ENCODE data around the gene DTNB. TPM values are rescaled to one million over a fixed set of nuclear protein-coding genes. Genes with fewer than 3 reads are reported as not detected.

DTNB gene
- total and polyA plus RNA-seq, 2 donors (not counting 3 experiments of a cell fraction or from before 2014, with no cell fraction given): 11.5 to 17.0 TPM

GRCh38 chr2:25620077-25620476 lies 53.3 kb downstream of the DTNB start:
- H2AFZ ChIP-seq (ENCODE audit: low read depth, low read length): no peak overlapping the region
- H3K79me2 ChIP-seq (ENCODE audit: control insufficient read depth, insufficient read depth, low read length): no peaks in the 10 kb centered on the region
- no peaks in the 10 kb centered on the region for H3K36me3 ChIP-seq (ENCODE audit: control insufficient read depth in 2 of 2, extremely low read depth in 1 of 2, insufficient read depth in 2 of 2, low read length in 2 of 2)
- H3K4me2 ChIP-seq (ENCODE audit: insufficient read depth, low read length): no peak overlapping the region
- DNase-seq (ENCODE audit: low read depth, low spot score): no peak
- peaks cover 40% of the 10 kb centered on the region for H3K4me1 ChIP-seq (ENCODE audit: control insufficient read depth, extremely low read depth, insufficient read depth, low read length)
- POLR2A ChIA-PET: no interaction called here
- no peak overlapping the region for H3K4me3 ChIP-seq (replicated peaks in 1 of 3; ENCODE audit: insufficient read depth in 1 of 3, low read depth in 1 of 3, low read length in 3 of 3)
- intact Hi-C loops (cut with micrococcal nuclease): no loop called here
- H3K27ac ChIP-seq (ENCODE audit: insufficient read depth, low read depth, low read length): no peak overlapping the region
- TF ChIP-seq FOS (IDR thresholded peaks at IDR 0.05; ENCODE audit: borderline replicate concordance, insufficient read depth, low read length): no peak
- no peaks in the 10 kb centered on the region for H3K9me3 ChIP-seq (replicated peaks; ENCODE audit: control insufficient read depth, insufficient read depth, low read length)
- dilution Hi-C loops (cut with MboI; ENCODE audit: extremely low pct_ligation_motif_present, low sequenced_read_pairs): no loop called here
- no peak for FAIRE-seq
- no peaks in the 10 kb centered on the region for H3K9me1 ChIP-seq (replicated peaks; ENCODE audit: control insufficient read depth, extremely low read depth, insufficient read depth, low read length)
- CTCF ChIA-PET: interaction anchor here (3.9 kb wide), 1 partner anchor 44 kb away, joined by 49 read pairs; no protein-coding TSS in a partner anchor
- no TSS peak for BruUV-seq (replicated peaks)
- H3K9ac ChIP-seq (replicated peaks; ENCODE audit: extremely low read depth, insufficient read depth, low read length): no peak overlapping the region
- H4K20me1 ChIP-seq (replicated peaks; ENCODE audit: control insufficient read depth, extremely low read depth, insufficient read depth, low read length): no peaks in the 10 kb centered on the region
- H3K27me3 ChIP-seq (ENCODE audit: control insufficient read depth in 2 of 2, insufficient read depth in 2 of 2, low read length in 2 of 2): no peaks in the 10 kb centered on the region

- no peaks in the 10 kb centered on the region for H4K20me1 ChIP-seq (replicated peaks; ENCODE audit: control insufficient read depth, extremely low read depth, insufficient read depth, low read length)
- DNase-seq (ENCODE audit: low read depth, low spot score) (no peak), FAIRE-seq (no peak)
- ChIA-PET POLR2A (no interaction called here), CTCF (interaction anchor here (0.9 to 3.9 kb wide), 7 partner anchors 12 to 81 kb away, joined by 3 to 61 read pairs (median 8); no protein-coding TSS in a partner anchor)
- no TSS peak for BruUV-seq (replicated peaks)
- intact Hi-C loops (cut with micrococcal nuclease): loop anchor here (2.0 to 10.0 kb wide), 2 partner anchors 20 to 236 kb away; no protein-coding TSS in a partner anchor
- TF ChIP-seq POLR2AphosphoS5 (IDR thresholded peaks at IDR 0.05; ENCODE audit: insufficient read depth, low read depth, low read length): no peak
- TF ChIP-seq EZH2 (IDR thresholded peaks at IDR 0.05; ENCODE audit: borderline replicate concordance, low read depth, low read length, severe bottlenecking): no peak
- no peak for TF ChIP-seq JUN (IDR thresholded peaks at IDR 0.05; ENCODE audit: borderline replicate concordance, insufficient read depth, insufficient read length, low read depth)
- TF ChIP-seq GATA2 (IDR thresholded peaks at IDR 0.05; ENCODE audit: insufficient read depth, insufficient read length, low read depth, low read length): no peak
- no peak for TF ChIP-seq POLR2A (IDR thresholded peaks at IDR 0.05; ENCODE audit: low read depth, low read length)
- TF ChIP-seq MYC (IDR thresholded peaks at IDR 0.05; ENCODE audit: low read depth, low read length): no peak
- TF ChIP-seq FOS (IDR thresholded peaks at IDR 0.05; ENCODE audit: borderline replicate concordance, insufficient read depth, low read length): no peak
- no peak for TF ChIP-seq MAX (IDR thresholded peaks at IDR 0.05; ENCODE audit: insufficient read depth, insufficient read length)
- no peak for TF ChIP-seq CTCF (IDR thresholded peaks at IDR 0.05; ENCODE audit: extremely low read depth in 1 of 2, insufficient read depth in 1 of 2, low read depth in 1 of 2, low read length in 2 of 2)
- peak overlapping the region; percentile 50 for H3K9ac ChIP-seq (replicated peaks; ENCODE audit: extremely low read depth, insufficient read depth, low read length)
- peaks cover 45% of the 10 kb centered on the region for H3K4me1 ChIP-seq (ENCODE audit: control insufficient read depth, extremely low read depth, insufficient read depth, low read length)
- no peaks in the 10 kb centered on the region for H3K36me3 ChIP-seq (ENCODE audit: control insufficient read depth in 2 of 2, extremely low read depth in 1 of 2, insufficient read depth in 2 of 2, low read length in 2 of 2)
- H2AFZ ChIP-seq (ENCODE audit: low read depth, low read length): no peak overlapping the region
- no peaks in the 10 kb centered on the region for H3K27me3 ChIP-seq (ENCODE audit: control insufficient read depth in 2 of 2, insufficient read depth in 2 of 2, low read length in 2 of 2)
- no peaks in the 10 kb centered on the region for H3K9me3 ChIP-seq (replicated peaks; ENCODE audit: control insufficient read depth, insufficient read depth, low read length)
- peak overlapping the region; percentile 100 for H3K4me2 ChIP-seq (ENCODE audit: insufficient read depth, low read length)
- no peaks in the 10 kb centered on the region for H3K9me1 ChIP-seq (replicated peaks; ENCODE audit: control insufficient read depth, extremely low read depth, insufficient read depth, low read length)
- H3K79me2 ChIP-seq (ENCODE audit: control insufficient read depth, insufficient read depth, low read length): no peaks in the 10 kb centered on the region
- no peak overlapping the region for H3K4me3 ChIP-seq (replicated peaks in 1 of 3; ENCODE audit: insufficient read depth in 1 of 3, low read depth in 1 of 3, low read length in 3 of 3)
- peak overlapping the region; percentile 99 for H3K27ac ChIP-seq (ENCODE audit: insufficient read depth, low read depth, low read length)
- dilution Hi-C loops (cut with MboI; ENCODE audit: extremely low pct_ligation_motif_present, low sequenced_read_pairs): no loop called here
These were observed 54.2 kb downstream of the DTNB start for GRCh38 chr2:25619185-25619584.
